ENCODE data around the gene TMPRSS3.

Gene TMPRSS3

DNA sequence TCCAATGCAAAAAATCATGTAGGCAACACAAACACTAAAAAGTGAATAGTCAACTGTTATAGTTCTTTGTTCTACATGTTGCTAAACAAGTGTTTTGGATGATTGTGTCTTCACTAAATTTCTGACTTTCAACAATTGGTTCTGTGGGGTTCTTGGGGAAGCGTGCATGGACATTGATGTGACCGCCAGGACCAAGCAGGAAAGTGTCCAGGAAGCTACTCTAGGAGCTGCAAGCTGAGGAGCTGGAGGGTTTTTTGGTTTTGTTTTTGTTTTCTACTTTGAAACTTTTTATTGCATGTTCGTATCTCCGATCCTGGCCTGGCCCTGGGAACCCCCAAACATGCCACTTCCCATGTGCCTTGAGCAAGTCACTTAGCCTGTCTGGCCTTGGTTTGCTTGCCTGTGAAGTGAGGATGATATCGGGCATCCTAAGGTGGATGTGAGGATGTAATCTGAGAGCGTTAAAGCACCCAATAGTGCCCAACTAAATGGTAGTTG is 8.0 kb downstream of the TMPRSS3 start:
- TF ChIP-seq, protein P1, sequence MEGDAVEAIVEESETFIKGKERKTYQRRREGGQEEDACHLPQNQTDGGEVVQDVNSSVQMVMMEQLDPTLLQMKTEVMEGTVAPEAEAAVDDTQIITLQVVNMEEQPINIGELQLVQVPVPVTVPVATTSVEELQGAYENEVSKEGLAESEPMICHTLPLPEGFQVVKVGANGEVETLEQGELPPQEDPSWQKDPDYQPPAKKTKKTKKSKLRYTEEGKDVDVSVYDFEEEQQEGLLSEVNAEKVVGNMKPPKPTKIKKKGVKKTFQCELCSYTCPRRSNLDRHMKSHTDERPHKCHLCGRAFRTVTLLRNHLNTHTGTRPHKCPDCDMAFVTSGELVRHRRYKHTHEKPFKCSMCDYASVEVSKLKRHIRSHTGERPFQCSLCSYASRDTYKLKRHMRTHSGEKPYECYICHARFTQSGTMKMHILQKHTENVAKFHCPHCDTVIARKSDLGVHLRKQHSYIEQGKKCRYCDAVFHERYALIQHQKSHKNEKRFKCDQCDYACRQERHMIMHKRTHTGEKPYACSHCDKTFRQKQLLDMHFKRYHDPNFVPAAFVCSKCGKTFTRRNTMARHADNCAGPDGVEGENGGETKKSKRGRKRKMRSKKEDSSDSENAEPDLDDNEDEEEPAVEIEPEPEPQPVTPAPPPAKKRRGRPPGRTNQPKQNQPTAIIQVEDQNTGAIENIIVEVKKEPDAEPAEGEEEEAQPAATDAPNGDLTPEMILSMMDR (IDR thresholded peaks at IDR 0.05): no peak
- H3K4me3 ChIP-seq (ENCODE audit: low read depth in 1 of 2, low read length in 1 of 2): peak overlapping the region in 1 of 2 experiments; percentile 41

DNA sequence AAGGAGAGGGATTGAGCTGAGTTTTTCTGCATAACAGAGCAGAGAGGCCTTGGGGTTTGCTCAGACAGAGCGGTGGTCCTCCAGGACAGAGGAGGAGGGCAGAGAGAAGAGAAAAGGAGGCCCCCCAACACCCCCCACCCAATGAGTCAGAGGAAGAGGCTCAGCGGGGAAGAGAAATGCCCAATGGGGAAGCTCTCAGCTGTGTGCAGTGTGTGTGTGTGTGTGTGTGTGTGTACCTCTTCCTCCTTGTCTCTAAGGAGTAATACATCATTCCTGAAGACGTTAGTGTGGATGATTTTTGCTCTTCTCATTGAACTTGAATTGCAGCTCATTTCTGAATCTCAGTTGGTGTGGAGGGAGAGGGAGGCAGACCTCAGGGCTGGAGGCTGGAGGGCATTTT is 8.7 kb downstream of the TMPRSS3 start:
- peaks cover 20 to 51% of the 10 kb centered on the region in 2 experiments for H3K4me1 ChIP-seq (ENCODE audit: control insufficient read depth in 1 of 2, insufficient read depth in 1 of 2, low read depth in 1 of 2, low read length in 1 of 2)
- no peaks in the 10 kb centered on the region for H3K9me3 ChIP-seq
- no peak overlapping the region for H3K27ac ChIP-seq
- H3K4me3 ChIP-seq (ENCODE audit: low read depth in 1 of 2, low read length in 1 of 2): peak overlapping the region in 1 of 2 experiments; percentile 41
- TF ChIP-seq, protein P1 (IDR thresholded peaks at IDR 0.05): no peak
- H3K36me3 ChIP-seq: no peaks in the 10 kb centered on the region
- no peaks in the 10 kb centered on the region for H3K27me3 ChIP-seq

More for the DNA sequence above, 8.0 kb downstream of the TMPRSS3 start:
- Histone ChIP-seq H3K4me1 (ENCODE audit: control insufficient read depth in 1 of 2, insufficient read depth in 1 of 2, low read depth in 1 of 2, low read length in 1 of 2) (peaks cover 20 to 48% of the 10 kb centered on the region in 2 experiments), H3K9me3 (no peaks in the 10 kb centered on the region), H3K27me3 (no peaks in the 10 kb centered on the region), H3K36me3 (no peaks in the 10 kb centered on the region), H3K27ac (no peak overlapping the region)

DNA sequence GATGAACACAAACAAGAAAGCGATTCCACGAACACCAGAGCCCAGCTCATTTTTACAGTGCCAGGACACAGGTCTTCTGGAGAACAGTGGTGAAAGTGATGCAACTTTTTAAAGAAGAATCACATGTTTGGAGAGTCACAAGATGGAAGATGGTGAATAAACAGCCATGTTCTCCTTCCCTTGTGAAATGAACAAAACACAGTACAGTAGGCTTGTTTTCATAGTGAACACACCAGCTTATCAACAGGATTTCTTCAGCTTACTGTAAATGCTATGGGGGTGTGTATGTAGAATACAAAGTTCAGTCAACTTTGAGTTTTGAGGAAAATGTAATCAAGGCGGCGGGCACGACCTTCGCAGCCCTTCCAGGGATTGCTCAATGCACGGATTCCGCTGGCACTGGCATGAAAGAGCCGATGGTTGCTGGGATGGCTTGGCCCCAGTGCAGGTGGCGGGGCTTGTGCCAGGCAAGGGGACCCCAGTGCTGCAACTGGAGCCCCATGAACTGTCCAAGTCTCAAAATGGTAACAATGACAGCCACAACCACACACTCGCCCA is 9.7 kb downstream of the TMPRSS3 start:
- Histone ChIP-seq H3K9me3 (no peaks in the 10 kb centered on the region), H3K4me3 (ENCODE audit: low read depth in 1 of 2, low read length in 1 of 2) (no peak overlapping the region), H3K27me3 (no peaks in the 10 kb centered on the region), H3K4me1 (ENCODE audit: control insufficient read depth in 1 of 2, insufficient read depth in 1 of 2, low read depth in 1 of 2, low read length in 1 of 2) (peaks cover 20 to 52% of the 10 kb centered on the region in 2 experiments), H3K27ac (peak overlapping the region; percentile 67), H3K36me3 (no peaks in the 10 kb centered on the region)
- TF ChIP-seq, protein P1 (IDR thresholded peaks at IDR 0.05): no peak

DNA sequence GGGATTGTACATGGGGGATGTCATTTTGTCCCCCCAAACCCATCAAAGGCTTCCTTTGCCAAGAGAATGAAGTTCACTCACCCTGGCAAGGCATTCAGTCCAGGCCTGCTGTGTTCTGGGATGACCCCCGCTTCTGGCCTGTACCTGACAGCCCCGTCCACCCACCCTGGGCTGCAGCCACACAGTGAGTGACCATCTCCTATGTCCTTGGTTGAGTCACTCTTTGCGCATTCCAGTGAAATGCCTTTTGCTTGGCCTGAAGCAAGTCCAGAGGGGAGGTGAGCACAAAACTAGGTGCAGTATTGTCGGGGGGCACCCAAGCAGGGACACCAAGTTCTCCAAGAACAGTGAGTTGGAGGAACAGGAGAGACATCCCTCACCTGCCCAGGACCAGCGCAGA is 10.2 kb downstream of the TMPRSS3 start:
- H3K9me3 ChIP-seq: no peaks in the 10 kb centered on the region
- TF ChIP-seq, protein P1 (IDR thresholded peaks at IDR 0.05): no peak
- H3K27me3 ChIP-seq: no peaks in the 10 kb centered on the region
- no peaks in the 10 kb centered on the region for H3K36me3 ChIP-seq
- no peak overlapping the region for H3K4me3 ChIP-seq (ENCODE audit: low read depth in 1 of 2, low read length in 1 of 2)
- peak overlapping the region; percentile 67 for H3K27ac ChIP-seq
- H3K4me1 ChIP-seq (ENCODE audit: control insufficient read depth in 1 of 2, insufficient read depth in 1 of 2, low read depth in 1 of 2, low read length in 1 of 2): peaks cover 20 to 52% of the 10 kb centered on the region in 2 experiments

DNA sequence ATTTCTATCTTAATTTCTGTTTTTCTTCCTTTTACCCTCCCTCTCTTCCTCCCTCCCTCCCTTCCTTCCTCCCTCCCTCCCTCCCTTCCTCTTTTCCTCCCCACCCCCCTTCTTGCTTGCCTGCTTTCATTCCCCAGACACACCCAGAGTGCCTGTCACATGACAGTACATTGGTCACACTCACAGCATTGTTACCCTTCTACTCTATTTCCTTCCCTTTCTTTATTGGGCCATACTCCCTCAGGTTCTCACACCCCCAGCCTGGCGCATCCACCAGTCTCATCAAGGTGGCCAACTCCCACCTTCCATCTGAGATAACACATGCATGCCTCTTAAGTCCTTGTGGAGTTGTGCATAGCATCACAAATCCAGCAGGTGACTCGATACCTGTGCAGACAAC is 10.9 kb downstream of the TMPRSS3 start:
- H3K27ac ChIP-seq: peak overlapping the region; percentile 67
- H3K4me3 ChIP-seq (ENCODE audit: low read depth in 1 of 2, low read length in 1 of 2): no peak overlapping the region
- H3K4me1 ChIP-seq (ENCODE audit: control insufficient read depth in 1 of 2, insufficient read depth in 1 of 2, low read depth in 1 of 2, low read length in 1 of 2): peaks cover 20 to 52% of the 10 kb centered on the region in 2 experiments
- H3K9me3 ChIP-seq: no peaks in the 10 kb centered on the region
- no peaks in the 10 kb centered on the region for H3K27me3 ChIP-seq
- no peaks in the 10 kb centered on the region for H3K36me3 ChIP-seq
- TF ChIP-seq, protein P1 (IDR thresholded peaks at IDR 0.05): no peak
